SJSA1 (cell line): ENCODE data around the gene LDHB. TPM values are rescaled to one million over a fixed set of nuclear protein-coding genes. Genes with fewer than 3 reads are reported as not detected.
"Not testable (repeated sequence)": the region's sequence is repeated elsewhere in the genome, so short reads cannot be mapped to it uniquely, and the experiment has no call there.

Experiments
- DNase-seq, 2 experiments: peaks; one replicate each; pipeline ENCODE4 v3.0.0-alpha.2; 2015 to 2020; ENCODE audit warnings: low spot score in 2 of 2, low read depth in 1 of 2
- H3K27ac ChIP-seq: fragments of 250-450 bp; sonication (Bioruptor Pico); 2 replicates; pipeline ENCODE4 v1.5.1; 2020; ENCODE audit warnings: mild to moderate bottlenecking, moderate library complexity
- H3K27me3 ChIP-seq: fragments of 250-450 bp; sonication (Bioruptor Pico); replicated peaks from 2 replicates; pipeline ENCODE4 v1.5.1; 2020; ENCODE audit warnings: mild to moderate bottlenecking, moderate library complexity
- H3K36me3 ChIP-seq: fragments of 250-450 bp; sonication (Bioruptor Pico); 2 replicates; pipeline ENCODE4 v1.5.1; 2020; ENCODE audit warnings: mild to moderate bottlenecking
- H3K4me1 ChIP-seq: fragments of 250-450 bp; sonication (Bioruptor Pico); replicated peaks from 2 replicates; pipeline ENCODE4 v1.6.1; 2021; ENCODE audit warnings: mild to moderate bottlenecking
- H3K4me3 ChIP-seq: fragments of 250-450 bp; sonication (Bioruptor Pico); 2 replicates; pipeline ENCODE4 v1.5.1; 2020; ENCODE audit warnings: mild to moderate bottlenecking
- H3K9me3 ChIP-seq: fragments of 250-450 bp; sonication (Bioruptor Pico); replicated peaks from 2 replicates; pipeline ENCODE4 v1.5.1; 2020; ENCODE audit warnings: mild to moderate bottlenecking
- total RNA-seq: library from RNA; depleted of rRNA; stranded (reverse); fragments of >200 nt; shearing (Covaris generic); gene quantifications from 2 replicates; pipeline ENCODE4 v1.2.3, GENCODE V29; 2014

LDHB gene
- total RNA-seq, 1 experiment from 2014 or later = 805 TPM

- Histone ChIP-seq H3K36me3 (no peaks in the 10 kb centered on the region), H3K9me3 (no peaks in the 10 kb centered on the region), H3K4me3 (no peak overlapping the region), H3K27ac (no peak overlapping the region), H3K27me3 (no peaks in the 10 kb centered on the region), H3K4me1 (no peaks in the 10 kb centered on the region)
- DNase-seq = no peak
These were observed 43.1 kb downstream of the LDHB start for GRCh38 chr12:21614506-21614905.

- Histone ChIP-seq H3K4me3 (no peak overlapping the region), H3K27me3 (no peaks in the 10 kb centered on the region), H3K4me1 (no peaks in the 10 kb centered on the region), H3K9me3 (no peaks in the 10 kb centered on the region), H3K27ac (no peak overlapping the region), H3K36me3 (no peaks in the 10 kb centered on the region)
- no peak for DNase-seq
These were observed 43.7 kb downstream of the LDHB start for GRCh38 chr12:21613931-21614330.

- Histone ChIP-seq H3K27ac (no peak overlapping the region), H3K4me1 (no peaks in the 10 kb centered on the region), H3K9me3 (no peaks in the 10 kb centered on the region), H3K27me3 (no peaks in the 10 kb centered on the region), H3K36me3 (no peaks in the 10 kb centered on the region), H3K4me3 (no peak overlapping the region)
- no peak for DNase-seq
These were observed 49.4 kb downstream of the LDHB start for GRCh38 chr12:21608196-21608595.

DNA sequence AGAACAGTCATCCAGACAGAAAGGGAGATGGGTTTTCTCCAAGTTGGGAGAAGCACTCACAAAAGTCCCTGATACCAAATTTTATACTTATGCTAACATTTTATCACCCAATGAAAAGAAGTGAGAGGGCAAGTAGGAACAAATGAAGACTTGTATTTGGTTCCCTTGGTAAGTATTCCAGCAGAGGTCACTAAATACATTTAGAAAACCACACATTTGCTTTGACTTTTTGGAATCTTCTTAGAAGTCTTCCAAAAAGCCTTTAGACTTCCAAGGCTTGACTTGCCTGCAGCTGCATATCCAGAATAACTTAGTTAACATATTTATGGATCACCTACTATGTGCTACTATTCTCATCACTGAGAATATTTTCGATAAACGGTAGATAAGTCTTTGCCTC lies 49.9 kb downstream of the LDHB start:
- Histone ChIP-seq H3K27ac (no peak overlapping the region), H3K36me3 (no peaks in the 10 kb centered on the region), H3K4me3 (no peak overlapping the region), H3K9me3 (no peaks in the 10 kb centered on the region), H3K4me1 (no peaks in the 10 kb centered on the region), H3K27me3 (no peaks in the 10 kb centered on the region)
- no peak for DNase-seq

- Histone ChIP-seq H3K4me3 (no peak overlapping the region), H3K9me3 (no peaks in the 10 kb centered on the region), H3K4me1 (no peaks in the 10 kb centered on the region), H3K36me3 (no peaks in the 10 kb centered on the region), H3K27me3 (no peaks in the 10 kb centered on the region), H3K27ac (no peak overlapping the region)
- DNase-seq = no peak
These were observed 51.5 kb downstream of the LDHB start for GRCh38 chr12:21606175-21606574.

DNA sequence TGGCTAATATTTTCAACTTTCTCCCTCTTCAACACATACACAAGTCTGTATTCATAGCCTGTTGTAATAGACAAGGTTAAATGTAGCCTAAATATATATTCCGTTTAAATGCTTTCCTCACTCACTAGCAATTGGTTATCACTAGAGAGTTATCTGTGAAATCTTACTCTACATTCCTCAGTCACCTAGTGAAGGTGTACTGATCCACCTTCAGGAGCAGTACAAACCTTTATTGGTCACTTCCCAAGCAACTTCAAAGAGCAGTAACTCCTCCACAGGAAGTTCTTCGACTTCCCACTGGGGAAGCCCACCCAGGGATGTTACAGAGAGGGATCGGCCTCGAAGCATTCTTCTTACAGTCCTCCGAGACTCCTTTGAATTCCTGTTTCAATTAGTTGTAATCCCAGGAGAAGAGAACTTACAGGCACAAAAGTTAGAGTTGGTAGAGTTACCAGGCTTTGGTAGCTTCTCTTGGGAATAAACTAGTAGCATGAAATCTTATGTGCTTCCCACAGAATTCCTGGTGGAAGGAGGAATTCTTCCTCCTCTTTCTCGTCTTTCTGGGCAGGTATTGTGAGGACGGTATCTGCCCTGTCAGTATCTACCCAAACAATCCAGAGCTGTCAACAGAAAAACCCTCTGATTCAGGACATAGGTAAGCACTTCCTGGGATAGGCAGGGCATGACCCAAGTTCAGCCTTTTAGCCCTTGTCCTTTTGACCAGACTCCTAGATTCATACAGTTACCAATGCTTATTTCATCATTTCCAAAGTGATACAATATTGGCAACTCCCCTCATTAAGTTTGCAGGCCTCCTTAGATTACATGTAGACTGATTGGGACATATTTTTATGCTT lies 53.2 kb downstream of the LDHB start, which contains the start of gene GYS2:
TSS of gene GYS2 (minus strand) at position 603 of the 857 bp plus-strand sequence. CDS start at position 348, 255 bp downstream.
- no peak within 1 kb of the TSS for H3K27ac ChIP-seq
- no peaks in the 10 kb centered on the region for H3K4me1 ChIP-seq

GRCh38 chr12:21602774-21603173 lies 54.9 kb downstream of the LDHB start:
- DNase-seq = no peak
- Histone ChIP-seq H3K4me3 (no peak overlapping the region), H3K27me3 (no peaks in the 10 kb centered on the region)

More for the DNA sequence above, 53.2 kb downstream of the LDHB start, which contains the start of gene GYS2:
- no peak for DNase-seq
- Histone ChIP-seq H3K27me3 (no peaks in the 10 kb centered on the region), H3K36me3 (no peaks in the 10 kb centered on the region), H3K9me3 (no peaks in the 10 kb centered on the region), H3K4me3 (no peak within 1 kb of the TSS)

DNA sequence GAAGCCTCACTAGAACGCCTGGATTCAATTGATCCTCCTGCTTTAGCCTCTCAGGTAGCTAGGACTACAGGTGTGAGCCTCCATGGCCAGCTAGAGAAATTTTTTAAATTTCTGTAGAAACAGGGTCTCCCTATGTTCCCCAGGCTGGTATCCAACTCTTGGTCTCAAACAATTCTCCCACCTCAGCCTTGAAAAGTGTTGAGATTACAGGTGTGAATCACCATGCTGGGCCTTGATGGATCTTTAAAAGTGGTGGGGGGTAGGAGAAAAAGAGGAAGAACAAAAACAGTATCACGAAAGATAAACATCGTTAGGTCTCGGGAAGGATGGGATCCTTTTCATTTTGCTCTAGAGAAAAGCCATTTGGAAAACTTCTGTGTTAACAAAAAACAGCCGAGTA lies 57.4 kb downstream of the LDHB start:
- no peak overlapping the region for H3K4me3 ChIP-seq
- no peak overlapping the region for H3K27ac ChIP-seq
- no peaks in the 10 kb centered on the region for H3K36me3 ChIP-seq
- H3K4me1 ChIP-seq = no peaks in the 10 kb centered on the region
- no peak for DNase-seq
- no peaks in the 10 kb centered on the region for H3K9me3 ChIP-seq
- H3K27me3 ChIP-seq = no peaks in the 10 kb centered on the region

More at GRCh38 chr12:21602774-21603173, 54.9 kb downstream of the LDHB start:
- Histone ChIP-seq H3K36me3 (no peaks in the 10 kb centered on the region), H3K4me1 (no peaks in the 10 kb centered on the region), H3K9me3 (no peaks in the 10 kb centered on the region), H3K27ac (no peak overlapping the region)

DNA sequence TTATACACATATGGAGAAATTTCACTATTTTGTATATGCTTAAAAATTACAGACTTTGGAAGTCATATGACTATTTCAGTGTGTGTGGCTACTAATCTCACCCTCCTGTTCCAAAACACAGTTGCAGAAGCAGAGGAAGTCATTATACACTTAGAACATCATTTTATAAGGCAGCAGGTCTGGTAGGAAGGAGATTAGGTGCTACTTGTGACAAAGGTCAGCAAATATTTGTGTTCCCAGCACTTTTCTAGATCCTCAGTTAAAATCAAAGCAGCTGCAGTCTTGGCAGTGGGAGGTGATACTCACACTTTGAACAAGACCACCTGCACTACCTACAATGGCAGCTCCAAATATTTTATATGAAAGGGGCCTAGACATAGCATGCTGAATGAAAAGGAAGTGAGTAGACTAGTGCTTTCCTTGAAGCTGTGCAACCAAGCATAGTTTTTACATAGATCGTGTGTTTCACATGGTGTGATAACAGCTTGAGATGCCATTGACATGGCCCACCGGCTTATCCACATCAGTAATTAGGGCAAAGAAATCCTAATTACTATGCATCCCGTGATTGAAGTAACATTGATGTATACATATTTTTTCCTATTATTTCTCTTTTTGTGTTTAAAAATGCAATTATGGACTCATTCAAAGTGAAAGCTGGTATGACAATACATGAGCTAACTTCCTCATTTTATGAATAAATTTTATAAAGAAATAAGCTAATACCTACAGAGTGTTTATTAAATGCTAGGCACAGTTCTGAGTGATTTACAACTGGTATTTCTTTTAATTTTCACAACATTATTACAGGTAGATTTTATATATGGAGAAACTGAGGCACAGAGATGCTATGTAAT lies 58.3 kb downstream of the LDHB start:
- Histone ChIP-seq H3K4me3 (no peak overlapping the region), H3K4me1 (no peaks in the 10 kb centered on the region), H3K27me3 (no peaks in the 10 kb centered on the region), H3K36me3 (no peaks in the 10 kb centered on the region), H3K9me3 (no peaks in the 10 kb centered on the region), H3K27ac (no peak overlapping the region)
- DNase-seq = no peak

DNA sequence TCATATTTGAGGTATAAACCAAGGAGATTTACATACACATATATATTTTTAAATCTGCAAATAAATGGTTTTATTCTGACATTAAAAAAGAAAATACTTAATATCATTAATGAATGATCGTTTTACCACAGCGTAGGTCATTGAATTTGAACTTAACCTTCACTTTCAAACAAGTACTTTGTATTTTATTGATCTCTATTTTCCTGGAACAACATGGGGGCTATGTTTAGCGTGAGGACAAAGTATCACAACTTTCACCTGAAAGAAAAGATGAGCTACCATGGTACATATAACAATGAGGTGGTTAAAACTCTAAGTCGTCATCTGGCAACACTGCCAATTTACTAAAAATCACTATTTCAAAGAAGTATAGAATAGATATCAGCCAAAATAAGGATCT lies 59.0 kb downstream of the LDHB start:
- no peaks in the 10 kb centered on the region for H3K36me3 ChIP-seq
- H3K4me3 ChIP-seq = no peak overlapping the region
- H3K9me3 ChIP-seq = no peaks in the 10 kb centered on the region
- H3K27ac ChIP-seq = no peak overlapping the region
- DNase-seq = no peak
- H3K27me3 ChIP-seq = no peaks in the 10 kb centered on the region
- H3K4me1 ChIP-seq = no peaks in the 10 kb centered on the region

DNA sequence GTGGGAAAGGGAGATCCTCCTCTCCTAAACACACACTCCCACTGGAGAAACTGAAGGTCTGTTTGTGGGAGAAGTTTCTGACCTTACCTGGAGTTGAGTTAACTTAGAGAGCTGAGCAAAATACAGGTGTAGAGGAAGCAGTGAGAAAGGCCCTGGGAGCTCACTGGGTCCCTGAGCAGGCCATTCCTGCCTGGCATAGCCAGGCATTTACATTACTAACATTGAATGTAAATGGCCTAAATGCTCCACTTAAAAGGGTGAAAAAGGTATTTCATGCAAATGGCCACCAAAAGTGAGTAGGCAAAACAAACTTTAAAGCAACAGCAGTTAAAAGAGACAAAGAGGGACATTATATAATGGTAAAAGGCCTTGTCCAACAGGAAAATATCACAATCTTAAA lies 62.3 kb downstream of the LDHB start:
- H3K4me3 ChIP-seq, H3K27ac ChIP-seq, DNase-seq, H3K9me3 ChIP-seq, H3K36me3 ChIP-seq, H3K27me3 ChIP-seq, H3K4me1 ChIP-seq: not testable (repeated sequence)

- H3K9me3 ChIP-seq = no peaks in the 10 kb centered on the region; the same call in 1 of the 2 replicates
- no peaks in the 10 kb centered on the region for H3K4me1 ChIP-seq
- no peaks in the 10 kb centered on the region for H3K36me3 ChIP-seq
- no peak for DNase-seq
- no peaks in the 10 kb centered on the region for H3K27me3 ChIP-seq
- H3K27ac ChIP-seq = no peak overlapping the region
- H3K4me3 ChIP-seq = no peak overlapping the region
These were observed 72.2 kb downstream of the LDHB start for GRCh38 chr12:21585485-21585884.
